ENCODE results near the gene CPEB4.

Gene CPEB4

DNA sequence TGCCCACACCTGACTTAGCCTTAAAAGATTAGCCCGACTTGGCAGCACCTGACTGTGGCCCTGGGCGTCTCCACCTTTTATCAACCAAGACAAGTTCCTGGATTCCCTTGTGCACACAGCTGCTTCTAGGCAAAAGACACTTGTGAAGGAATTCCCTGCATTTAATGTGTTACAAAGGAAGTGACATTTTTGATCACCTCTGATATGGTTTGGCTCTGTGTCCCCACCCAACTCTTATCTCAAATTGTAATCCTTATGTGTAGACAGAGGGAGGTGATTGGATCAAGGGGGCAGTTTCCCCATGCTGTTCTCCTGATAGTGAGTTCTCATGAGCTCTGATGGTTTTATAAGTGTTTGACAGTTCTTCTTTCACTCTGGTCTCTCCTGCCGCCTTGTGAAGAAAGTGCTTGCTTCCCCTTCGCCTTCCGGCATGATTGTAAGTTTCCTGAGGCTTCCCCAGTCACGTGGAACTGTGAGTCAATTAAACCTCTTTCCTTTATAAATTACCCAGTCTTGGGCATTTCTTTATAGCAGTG lies 2.6 kb upstream of the CPEB4 start:
- DNase-seq, result no peak

DNA sequence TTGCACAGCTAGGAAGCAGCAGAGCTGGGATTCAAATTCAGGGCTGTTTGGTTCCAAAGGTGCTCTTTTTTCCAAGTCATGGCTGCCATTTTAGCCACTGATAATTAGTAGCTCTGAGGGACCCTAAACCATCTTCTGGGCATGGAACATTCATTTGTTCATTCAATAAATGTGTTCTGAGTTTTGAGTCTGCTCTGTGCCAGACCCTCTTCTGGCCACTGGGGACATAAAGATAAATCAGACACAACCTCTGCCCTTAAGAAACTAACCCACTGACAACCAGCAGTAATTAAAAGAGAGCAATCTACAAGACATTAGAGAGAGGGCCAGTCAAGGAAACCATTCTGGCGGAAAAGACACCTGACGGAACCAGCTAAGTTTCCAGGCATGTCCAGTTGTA lies 2.0 kb upstream of the CPEB4 start:
- no peak for DNase-seq

DNA sequence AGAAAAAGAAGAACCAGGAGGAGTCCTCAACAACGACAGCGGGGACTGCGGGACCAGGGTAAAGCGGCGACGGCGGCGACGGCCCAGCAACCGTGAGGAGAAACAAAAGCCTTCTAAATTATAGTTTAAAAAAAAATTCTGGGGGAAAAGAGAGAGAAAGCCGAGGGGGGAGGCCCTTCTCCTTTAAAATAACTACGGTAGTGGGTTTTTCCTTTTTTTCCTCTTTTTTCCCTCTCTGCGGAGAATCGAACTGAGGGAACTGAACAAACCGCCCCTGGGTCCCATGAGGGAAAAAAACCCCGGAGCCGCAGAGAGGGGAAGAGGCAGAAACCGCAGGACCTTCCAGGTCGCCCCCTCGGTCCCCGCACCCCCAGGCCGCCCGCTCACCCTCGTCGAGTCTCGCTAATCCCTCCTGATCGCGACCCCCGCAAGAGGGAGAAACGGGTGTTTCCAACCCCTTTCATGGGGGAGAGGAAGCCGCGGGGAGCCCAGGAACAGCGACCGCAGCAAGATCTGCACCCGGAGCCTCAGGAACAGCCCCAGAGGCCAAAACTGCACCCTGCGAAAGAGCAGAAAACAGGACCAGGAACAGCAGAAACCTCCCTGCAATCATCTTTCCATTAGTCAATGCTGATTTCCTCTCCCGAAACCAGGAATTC lies 453 bp downstream of the CPEB4 start:
- DNase-seq, result no peak

DNA sequence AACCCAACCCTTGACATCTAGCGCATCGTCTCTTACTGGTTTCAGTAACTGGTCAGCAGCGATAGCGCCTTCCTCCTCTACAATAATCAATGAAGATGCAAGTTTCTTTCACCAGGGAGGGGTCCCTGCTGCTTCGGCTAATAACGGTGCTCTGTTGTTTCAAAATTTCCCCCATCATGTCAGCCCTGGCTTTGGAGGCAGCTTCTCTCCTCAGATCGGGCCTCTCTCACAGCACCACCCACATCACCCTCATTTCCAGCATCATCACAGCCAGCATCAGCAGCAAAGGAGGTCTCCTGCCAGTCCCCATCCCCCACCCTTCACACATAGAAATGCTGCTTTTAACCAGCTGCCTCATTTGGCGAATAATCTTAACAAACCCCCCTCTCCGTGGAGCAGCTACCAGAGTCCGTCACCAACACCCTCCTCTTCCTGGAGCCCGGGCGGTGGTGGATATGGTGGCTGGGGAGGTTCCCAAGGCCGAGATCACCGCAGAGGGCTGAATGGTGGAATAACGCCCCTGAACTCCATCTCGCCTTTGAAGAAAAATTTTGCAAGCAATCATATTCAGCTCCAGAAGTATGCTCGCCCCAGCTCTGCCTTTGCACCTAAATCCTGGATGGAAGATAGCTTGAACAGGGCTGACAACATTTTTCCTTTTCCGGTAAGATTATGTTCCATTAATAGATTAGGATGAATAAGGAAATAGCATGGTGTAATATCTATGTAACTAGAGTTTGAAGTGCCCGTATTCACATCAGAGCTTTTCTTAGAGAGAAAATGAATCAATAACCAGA lies 2.2 kb downstream of the CPEB4 start:
- DNase-seq, result no peak

DNA sequence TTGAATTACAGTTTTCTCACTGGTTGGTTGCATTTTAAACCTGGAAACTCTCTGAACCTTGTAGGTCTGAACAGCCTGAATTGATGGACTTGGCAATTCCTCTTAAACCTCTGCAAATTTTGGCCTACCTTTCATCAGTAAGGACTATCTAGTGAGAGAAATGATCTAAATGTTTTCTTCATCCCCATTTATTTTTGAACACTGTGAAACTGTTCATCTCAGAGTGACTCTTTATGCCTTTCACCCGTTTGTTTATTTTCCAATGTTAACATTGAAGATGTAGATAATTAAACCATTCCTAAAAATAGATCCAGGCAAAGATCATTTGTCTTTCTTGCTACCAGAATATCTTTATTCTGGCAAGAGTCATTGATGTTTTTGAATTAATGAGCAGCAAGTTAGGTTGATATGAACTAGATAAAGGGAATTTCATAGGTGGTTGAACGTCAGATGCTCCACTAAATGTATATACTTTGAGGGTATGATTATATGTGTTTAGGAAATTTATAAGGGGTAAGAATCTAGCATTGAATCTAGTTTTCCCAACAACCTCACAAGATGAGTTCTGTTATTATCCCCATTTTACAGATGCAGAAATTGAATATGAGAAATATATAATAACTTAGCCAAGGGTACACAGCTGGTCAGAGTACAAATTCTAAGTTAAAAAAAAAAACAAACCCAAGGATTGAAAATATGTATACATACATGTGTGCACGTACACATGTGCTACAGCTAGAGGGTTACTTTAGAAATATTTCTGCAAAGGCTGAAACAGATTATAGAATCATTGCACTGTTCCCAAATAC lies 3.4 kb downstream of the CPEB4 start:
- DNase-seq, result no peak

DNA sequence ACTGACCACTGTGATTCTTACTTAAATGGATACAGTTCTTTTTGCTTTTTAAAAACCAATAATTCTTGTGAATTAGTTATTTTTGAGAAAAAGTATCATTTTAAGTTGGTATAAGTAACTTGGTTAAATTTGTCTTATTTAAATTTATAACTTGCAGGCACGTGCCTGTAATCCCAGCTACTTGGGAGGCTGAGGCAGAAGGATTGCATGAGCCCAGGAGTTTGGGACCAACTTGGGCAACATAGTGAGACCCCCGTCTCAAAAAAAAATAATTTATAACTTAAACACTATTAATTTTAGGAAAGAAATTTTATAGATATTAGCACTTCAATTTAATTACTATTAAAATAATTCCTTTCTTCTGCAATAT lies 5.0 kb downstream of the CPEB4 start:
- DNase-seq, result no peak

DNA sequence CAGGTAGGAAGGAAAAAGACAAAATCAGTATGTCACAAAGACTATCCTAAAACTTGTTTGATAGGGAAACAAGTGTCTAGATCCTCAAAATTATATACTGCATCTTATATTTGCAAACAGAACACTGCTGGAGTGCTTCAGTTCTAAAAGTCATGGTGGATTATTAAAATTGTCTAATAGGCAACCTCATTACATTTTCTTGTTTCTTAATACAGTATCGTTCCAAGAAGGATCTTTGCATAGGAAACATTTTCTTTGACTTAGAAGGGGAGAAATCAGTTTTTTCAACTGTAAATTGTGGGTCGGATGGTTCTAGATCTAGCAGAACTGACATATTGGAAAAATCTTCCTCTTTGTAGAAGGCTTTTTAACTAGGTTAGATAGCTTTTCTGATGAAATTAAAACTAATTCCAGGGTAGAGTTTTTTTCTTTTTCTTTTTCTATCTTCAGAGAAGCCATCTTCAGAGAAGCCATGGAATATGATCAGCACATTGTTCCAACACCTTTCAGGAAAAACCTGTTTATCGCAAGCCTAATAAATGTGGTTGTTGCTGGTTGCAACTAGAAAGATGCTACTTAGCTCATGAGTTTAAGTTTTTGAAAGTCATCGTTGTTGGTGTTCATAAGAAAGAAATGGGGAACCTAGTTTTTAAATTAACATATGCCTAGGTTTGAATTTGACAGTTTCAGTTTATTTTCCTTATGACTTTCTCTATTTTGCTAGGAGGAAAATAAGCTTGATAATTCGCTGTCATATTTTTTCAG lies 7.4 kb downstream of the CPEB4 start:
- no peak for DNase-seq

DNA sequence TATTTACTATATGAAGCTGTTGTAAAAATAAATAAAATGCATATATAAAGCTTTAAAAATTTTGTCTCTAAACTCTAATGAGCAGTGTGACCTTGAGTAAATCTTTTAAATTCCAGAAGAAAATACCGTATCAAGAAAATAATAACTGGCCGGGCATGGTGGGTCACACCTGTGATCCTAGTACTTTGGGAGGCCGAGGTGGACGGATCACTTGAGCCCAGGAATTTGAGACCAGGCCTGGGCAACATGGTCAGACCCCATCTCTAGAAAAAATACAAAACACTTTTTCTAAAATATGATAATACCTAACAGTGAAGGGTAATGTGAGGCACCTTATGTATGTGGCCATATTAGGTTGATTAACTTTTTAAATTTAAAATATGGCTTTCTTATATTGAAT lies 8.5 kb downstream of the CPEB4 start:
- no peak for DNase-seq

DNA sequence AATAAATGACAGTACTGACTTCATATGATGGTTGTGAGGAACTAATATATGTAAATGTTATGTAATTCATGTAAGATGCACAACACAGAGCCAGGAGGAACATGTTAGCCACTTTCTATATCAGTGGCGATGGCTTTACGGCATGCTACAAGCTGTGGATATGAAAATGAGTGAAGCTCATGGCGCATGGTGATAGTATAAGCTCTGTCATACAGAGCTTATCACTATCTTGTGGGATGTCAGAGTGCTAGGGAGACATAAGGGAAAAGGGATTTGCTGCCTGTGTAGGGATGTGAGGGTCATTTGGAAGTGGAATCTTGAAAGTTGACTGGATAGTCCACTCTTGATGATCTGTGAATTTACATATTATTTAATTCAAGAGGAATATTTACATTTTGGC lies 13.6 kb downstream of the CPEB4 start:
- no peak for DNase-seq

DNA sequence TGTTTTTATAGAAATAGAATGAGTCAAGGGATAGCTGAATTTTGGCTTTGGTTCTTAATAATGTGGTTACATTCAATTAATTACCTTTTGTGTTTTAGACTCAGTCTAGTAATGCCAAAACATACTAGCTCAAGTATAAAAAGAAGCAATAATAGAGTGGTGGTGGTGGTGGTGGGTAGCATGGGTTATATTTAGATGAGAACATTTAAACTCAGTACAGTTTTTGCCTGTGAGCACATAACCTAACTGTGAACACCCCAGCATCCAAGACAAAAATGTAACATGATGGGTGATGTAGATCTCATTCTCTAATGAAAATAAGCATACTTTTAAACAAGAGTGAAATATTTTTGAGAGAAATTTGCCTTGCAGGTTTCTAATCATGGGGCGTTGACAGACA lies 14.2 kb downstream of the CPEB4 start:
- no peak for DNase-seq

DNA sequence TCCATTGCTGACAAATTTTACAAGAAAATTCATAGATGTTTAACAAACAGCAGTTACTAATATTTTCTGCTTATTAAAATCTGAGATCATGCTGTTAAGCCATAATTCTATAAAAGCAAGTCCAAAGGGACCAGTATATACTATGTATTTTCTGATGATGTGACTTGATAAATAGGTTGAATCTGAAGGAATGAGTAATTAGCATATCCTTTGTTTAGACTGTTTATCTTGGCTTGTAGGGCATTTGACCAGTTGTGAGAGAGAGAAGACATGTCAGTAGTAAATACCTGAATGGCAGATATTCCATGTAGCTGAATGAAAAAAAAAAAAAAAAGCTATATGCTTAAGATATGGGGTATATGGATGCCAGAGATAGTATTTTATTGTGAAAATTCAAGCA lies 14.6 kb downstream of the CPEB4 start:
- DNase-seq, result no peak

DNA sequence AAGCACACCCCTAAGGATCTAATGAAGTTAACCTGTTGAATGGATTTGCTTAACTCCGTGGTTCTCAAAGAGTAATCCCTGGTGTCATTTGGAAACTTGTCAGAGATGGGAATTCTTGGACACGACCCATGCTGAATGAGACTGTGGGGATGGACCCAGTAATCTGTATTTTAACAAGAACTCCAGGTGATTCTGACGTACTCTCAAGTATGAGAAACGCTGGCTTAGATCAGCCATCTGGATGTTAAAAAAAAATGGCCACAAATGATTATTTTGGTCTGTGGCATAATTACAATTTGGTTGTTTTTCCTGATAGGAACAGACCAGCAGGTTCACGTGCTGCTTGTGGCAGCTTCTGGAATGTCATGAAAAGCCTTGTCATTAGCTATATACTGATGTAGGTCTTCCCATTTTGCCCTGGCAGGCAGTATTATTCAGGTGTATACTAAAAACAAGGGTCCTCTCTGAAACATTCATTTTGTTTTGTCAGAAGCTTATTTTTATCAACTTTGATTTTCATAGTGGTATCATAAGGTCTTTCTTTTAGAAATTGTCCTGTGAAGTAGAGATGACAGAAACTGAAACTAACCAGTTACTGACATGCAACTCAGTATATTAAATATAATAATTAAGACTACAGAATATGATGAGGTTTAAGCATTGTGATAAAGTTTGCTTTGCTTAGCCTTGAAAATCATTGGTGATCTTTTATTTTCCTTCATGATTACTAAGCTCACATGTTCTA lies 15.4 kb downstream of the CPEB4 start:
- DNase-seq, result no peak

DNA sequence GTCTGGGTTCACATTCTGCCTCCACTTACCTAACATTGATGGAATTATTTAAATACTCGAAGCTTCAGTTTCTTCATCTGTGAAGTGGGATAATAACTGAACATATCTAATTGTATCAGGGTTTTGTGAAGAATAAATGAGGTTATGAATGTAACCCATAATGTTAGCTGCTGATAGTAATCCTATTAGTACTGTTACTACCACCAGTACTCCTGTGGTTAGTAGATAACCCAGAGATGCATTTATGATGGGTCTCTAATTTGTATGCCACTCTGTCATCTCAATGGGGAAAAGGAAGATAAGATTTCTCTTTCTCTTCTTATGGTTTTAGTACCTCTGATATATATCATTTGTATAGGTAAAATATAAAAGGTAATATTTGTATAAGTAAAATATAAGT lies 16.0 kb downstream of the CPEB4 start:
- no peak for DNase-seq

DNA sequence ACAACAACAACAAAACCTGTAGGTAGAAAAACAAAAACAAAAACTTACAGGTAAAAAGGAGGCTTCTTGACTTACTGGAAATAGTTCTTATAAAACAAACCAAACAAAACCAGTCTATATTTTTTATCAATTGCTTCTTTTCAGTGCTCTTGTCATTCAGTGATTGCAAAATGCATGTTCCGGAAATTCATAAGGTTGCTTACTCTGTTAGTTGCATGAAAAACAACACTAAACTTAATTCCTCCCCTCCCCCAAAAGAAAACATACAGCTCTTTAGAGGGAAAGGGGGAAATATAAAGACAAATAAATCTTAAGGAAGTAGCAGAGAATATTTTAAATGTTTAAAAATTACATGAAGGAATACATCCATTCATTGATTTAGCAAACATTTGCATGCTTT lies 19.1 kb downstream of the CPEB4 start:
- DNase-seq, result no peak

DNA sequence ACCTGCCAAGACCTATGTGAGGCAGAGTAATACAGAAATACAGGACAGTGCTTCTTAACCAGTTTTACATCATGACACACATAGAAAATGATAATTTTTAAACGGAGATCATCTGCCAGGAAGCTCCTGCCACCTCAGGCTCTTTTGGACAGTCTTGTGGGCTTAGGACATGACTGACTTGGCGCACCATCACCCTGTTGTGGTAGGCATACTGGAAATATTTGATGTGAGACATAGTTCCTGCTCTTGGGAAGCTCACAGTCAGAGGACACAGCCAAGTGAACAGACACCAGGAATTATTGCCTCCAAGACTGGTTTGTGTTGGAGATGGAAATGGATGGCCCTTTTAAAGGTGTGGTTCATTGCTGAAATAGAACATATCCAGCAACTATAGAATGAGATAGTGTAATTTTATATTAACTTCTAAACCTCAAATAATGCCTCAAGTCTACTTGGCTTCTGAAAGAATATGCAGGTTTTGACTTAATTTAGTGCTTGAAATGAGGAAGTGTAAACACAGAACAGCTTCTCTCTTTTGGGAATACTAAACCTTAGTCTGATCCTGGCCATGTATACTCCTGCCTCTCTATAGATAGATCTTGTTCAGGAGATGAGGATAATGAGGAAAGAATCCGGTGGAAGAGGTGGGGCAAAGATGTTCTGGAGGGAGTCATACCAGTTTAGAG lies 19.7 kb downstream of the CPEB4 start:
- no peak for DNase-seq

DNA sequence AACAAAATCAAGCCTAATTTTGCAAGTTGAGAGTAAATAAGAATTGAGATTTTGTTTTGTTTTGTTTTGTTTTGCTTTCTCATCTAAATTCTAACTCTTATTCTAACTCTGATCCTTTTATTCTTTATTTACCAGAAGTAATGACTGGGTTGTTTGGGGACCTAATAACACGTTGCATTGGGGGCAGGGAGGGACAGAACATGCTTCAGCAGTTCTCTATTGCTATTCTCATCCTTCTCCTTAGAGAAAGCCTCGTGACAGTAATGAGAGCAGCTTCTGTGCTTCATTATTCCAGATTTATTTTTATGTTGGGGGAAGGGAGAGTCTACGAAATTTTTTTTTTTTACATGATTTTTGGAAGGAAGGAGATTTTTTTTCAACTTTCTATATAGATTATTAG lies 21.1 kb downstream of the CPEB4 start:
- no peak for DNase-seq

DNA sequence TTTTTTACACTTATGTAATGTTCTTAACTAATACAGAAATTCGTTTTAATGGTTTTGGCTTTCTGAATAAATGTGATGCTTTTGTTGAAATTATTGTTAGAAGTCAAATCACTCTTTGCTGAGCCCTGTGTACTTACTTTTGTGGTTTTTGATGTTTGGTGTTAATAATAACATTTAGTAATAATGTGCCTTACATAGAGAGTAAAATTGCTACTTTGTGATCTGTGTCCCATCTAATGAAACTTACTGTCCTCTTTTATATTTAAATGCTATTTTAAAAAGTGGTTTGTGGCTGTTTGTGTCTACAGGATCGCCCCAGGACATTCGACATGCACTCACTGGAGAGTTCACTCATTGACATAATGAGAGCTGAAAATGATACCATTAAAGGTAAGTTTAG lies 22.1 kb downstream of the CPEB4 start:
- DNase-seq, result no peak

DNA sequence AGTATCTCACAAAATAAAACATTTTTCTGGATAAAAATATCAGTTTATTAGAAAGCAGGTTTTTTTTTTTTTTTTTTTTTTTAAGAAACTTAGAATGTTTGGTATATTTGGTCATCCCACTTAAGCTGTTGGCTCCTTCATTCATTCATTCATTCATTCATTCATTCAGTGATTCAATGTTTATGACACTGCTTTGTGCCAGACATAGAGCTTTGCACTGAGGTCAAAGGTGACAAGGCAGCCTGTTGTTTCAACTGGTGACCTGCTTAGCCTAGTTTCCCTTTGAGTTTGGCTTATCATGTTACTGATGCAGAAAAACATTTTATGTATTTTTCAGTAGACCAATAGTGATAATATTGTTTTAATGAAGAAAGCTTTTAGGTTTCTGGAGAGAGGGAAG lies 23.5 kb downstream of the CPEB4 start:
- DNase-seq, result no peak

DNA sequence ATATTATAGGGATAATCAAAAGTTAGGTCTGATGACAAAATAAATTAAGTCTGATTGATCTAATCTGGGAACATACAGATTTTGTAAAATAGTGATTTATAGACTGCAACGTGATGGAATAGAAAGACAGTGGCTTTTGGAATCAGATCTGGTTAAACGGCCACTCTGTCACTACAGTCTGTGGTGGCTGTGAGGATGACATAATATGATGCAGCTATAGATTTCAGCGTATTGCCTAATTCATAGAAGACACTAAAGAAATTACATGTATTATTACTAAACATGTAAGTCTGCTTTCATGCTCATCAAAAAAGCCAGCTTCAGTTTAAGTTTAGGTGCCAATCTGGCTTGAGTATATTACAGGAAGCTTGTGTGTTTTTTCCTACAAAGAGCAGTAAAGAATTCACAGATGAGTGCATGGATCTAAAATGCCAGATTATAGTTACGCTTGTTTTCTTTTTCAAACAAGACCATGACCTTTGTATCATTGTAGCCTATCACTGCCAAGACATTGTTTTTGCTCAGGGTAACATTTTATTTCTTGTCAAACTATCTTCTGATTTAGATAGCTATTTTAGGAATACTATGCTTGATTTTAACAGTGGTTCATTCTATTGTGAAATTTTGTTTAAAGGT lies 25.7 kb downstream of the CPEB4 start:
- DNase-seq, result no peak

DNA sequence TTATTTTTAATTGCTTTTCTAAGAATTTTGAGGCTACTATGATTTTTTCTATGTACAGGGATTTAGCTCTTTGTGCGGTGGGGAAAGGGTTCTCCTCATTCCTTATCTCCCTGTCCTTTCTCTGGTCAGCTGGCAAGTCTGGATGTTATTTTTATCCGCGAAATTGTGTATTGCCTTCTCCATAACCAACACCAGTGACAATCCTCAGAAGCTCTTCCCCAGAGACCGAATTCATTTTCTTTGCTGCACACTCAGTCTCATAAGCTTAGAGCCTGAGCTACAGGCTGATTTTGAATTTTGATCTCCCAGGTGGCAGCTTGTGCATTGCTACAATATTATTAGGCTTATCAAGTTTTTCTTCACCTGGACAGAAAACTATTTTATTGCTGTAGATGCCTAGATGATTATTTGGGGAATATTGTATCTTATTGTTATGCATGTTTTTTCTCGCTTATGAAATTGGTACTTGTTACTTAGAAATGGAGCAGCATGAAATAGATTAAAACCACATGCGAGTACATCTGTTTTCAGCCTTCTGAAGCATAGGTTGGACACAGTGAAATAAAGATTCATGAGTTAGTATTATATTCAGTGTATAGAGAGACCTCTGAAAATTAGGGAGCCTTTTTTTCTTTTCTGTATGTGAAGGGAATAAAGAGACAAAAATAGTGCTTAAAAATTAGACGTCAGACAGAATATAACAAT lies 27.3 kb downstream of the CPEB4 start:
- DNase-seq, result no peak

All from NCI-H1930 (cell line).